Gastroesophageal sphincter (tissue), 3 donors: ENCODE measurements around the gene AGPAT4.

Source experiments
- CTCF ChIP-seq, 4 experiments: fragments of 200-600 bp in 2 of 4; fragments of 450-650 bp in 2 of 4; sonication (generic) in 1 of 4; IDR thresholded peaks; one replicate each; pipeline ENCODE4 v1.5.1; 2017 to 2019; ENCODE audit warnings: antibody characterized with exemption in 4 of 4, mild to moderate bottlenecking in 2 of 4, moderate library complexity in 2 of 4
- EP300 ChIP-seq: sonication (generic); formaldehyde crosslinking; IDR thresholded peaks from one replicate; pipeline ENCODE4 v1.6.1; 2017; ENCODE audit warnings: antibody characterized with exemption, mild to moderate bottlenecking
- POLR2A ChIP-seq, 2 donors: fragments of 450-650 bp; IDR thresholded peaks; one replicate each; pipeline ENCODE4 v1.6.1; 2017; ENCODE audit warnings: antibody characterized with exemption in 2 of 2, mild to moderate bottlenecking in 2 of 2, moderate library complexity in 1 of 2
- POLR2AphosphoS5 ChIP-seq: sonication (generic); formaldehyde crosslinking; IDR thresholded peaks from one replicate; pipeline ENCODE4 v1.6.1; 2017; ENCODE audit warnings: antibody characterized with exemption

GRCh38 chr6:161274488-161274858 lies 612 bp upstream of the AGPAT4 start:
- TF ChIP-seq EP300 = no peak
- no peak for TF ChIP-seq CTCF (IDR thresholded peaks at IDR 0.05)
- TF ChIP-seq POLR2A (IDR thresholded peaks at IDR 0.05) = no peak
- TF ChIP-seq POLR2AphosphoS5 = no peak
